Spleen (tissue), 11 donors: ENCODE results near the gene RAD51B. TPM values are rescaled to one million over a fixed set of nuclear protein-coding genes. Genes with fewer than 3 reads are reported as not detected.

Experiments
- DNase-seq: peaks from one replicate; pipeline ENCODE4 v3.0.0-alpha.2; 2020
- H3K27ac ChIP-seq, 8 donors: fragments of 200-600 bp; sonication (generic) in 7 of 8; 1 replicate in 4 of 8; 2 replicates in 4 of 8; pipeline versions ENCODE4 v1.5.0 to v1.8.0; 2016 to 2021; ENCODE audit warnings: inconsistent platforms in 4 of 8, mild to moderate bottlenecking in 4 of 8, moderate library complexity in 1 of 8
- H3K27me3 ChIP-seq, 7 donors: fragments of 200-600 bp; sonication (generic) in 6 of 7; replicated peaks in 1 of 7; 1 replicate in 4 of 7; 2 replicates in 3 of 7; pipeline versions ENCODE4 v1.5.0 to v1.8.0; 2016 to 2021; ENCODE audit warnings: inconsistent platforms in 3 of 7, mild to moderate bottlenecking in 1 of 7
- H3K36me3 ChIP-seq, 6 donors: fragments of 200-600 bp; sonication (generic) in 5 of 6; 1 replicate in 4 of 6; 2 replicates in 2 of 6; pipeline versions ENCODE4 v1.5.0 to v1.8.0; 2016 to 2021; ENCODE audit warnings: inconsistent platforms in 2 of 6
- H3K4me1 ChIP-seq, 6 donors: fragments of 200-600 bp; sonication (generic) in 5 of 6; 1 replicate in 3 of 6; 2 replicates in 3 of 6; pipeline versions ENCODE4 v1.5.0 to v1.8.0; 2016 to 2021; ENCODE audit warnings: inconsistent platforms in 3 of 6
- H3K4me3 ChIP-seq, 8 donors: fragments of 200-600 bp; sonication (generic) in 7 of 8; 1 replicate in 4 of 8; 2 replicates in 4 of 8; pipeline versions ENCODE4 v1.5.0 to v1.8.0; 2016 to 2021; ENCODE audit warnings: inconsistent platforms in 4 of 8, mild to moderate bottlenecking in 4 of 8, moderate library complexity in 2 of 8
- H3K9me3 ChIP-seq, 8 donors: fragments of 200-600 bp; sonication (generic) in 7 of 8; 1 replicate in 4 of 8; 2 replicates in 4 of 8; pipeline versions ENCODE4 v1.5.0 to v1.8.0; 2016 to 2021; ENCODE audit warnings: inconsistent platforms in 4 of 8
- CTCF ChIP-seq, 11 experiments: fragments of 200-600 bp in 7 of 11; fragments of 450-650 bp in 4 of 11; sonication (generic) in 4 of 11; IDR thresholded peaks in 8 of 11; conservative IDR thresholded peaks in 3 of 11; 1 replicate in 7 of 11; 2 replicates in 4 of 11; pipeline versions ENCODE4 v1.4.0 to v1.8.0; 2016 to 2021; ENCODE audit warnings: antibody characterized with exemption in 11 of 11, inconsistent platforms in 4 of 11, mild to moderate bottlenecking in 1 of 11
- POLR2A ChIP-seq, 3 donors: fragments of 450-650 bp; IDR thresholded peaks; one replicate each; pipeline ENCODE4 v1.5.1; 2017; ENCODE audit warnings: antibody characterized with exemption in 3 of 3, mild to moderate bottlenecking in 1 of 3
- POLR2AphosphoS5 ChIP-seq, 3 donors: sonication (generic); formaldehyde crosslinking; IDR thresholded peaks; one replicate each; pipeline ENCODE4 v1.5.1; 2017; ENCODE audit warnings: antibody characterized with exemption in 3 of 3
- whole genome bisulfite sequencing, 5 donors: extraction: QIAGEN DNeasy Blood & Tissue Kit in 3 of 5; methylation state at CpG; one replicate each; pipeline versions ENCODE4 v1.1.5 to v1.1.7; 2013 to 2018; 5-methylcytosine and 5-hydroxymethylcytosine counted together
- intact Hi-C: fragments of 100-400 bp; cut with DNase I; formaldehyde crosslinking; loops from one replicate; pipeline ENCODE4 v1.15.0; 2023; ENCODE audit warnings: low total_unique reads
- polyA plus RNA-seq, 3 donors: library from polyadenylated mRNA; stranded (reverse); fragments of 200-250 nt; gene quantifications; one replicate each; pipeline ENCODE4 v1.2.1, GENCODE V29; 2013
- total RNA-seq, 7 donors: library from RNA; depleted of rRNA in 3 of 7; stranded (reverse); fragments of >200 nt in 3 of 7; fragmentation: NEBNext Ultra II Directional in 4 of 7; extraction: Animal tissue kit (Norgen Biotek cat#: 25700) in 4 of 7; gene quantifications; one replicate each; pipeline versions ENCODE4 v1.1.0 to v1.2.1, GENCODE V29; 2016 to 2021
- donor health status: healthy with polysubstance abuse.
- donor health status: DM: no; HTN: no; CAD: no; lungs with moderate emphysema.
- donor health status: DM: no; HTN: no; CAD: no.
- donor health status: Bipolar disorder and iron deficiency.
- donor health status: healthy.
- donor health status: DM: no; HTN: no; CAD: no.
- donor health status: DM: yes; HTN: yes; CAD: no.

RAD51B gene
- total and polyA plus RNA-seq, 10 donors, result 4.2 to 43.7 (median 29.8) TPM

- no peak for DNase-seq
- H3K36me3 ChIP-seq, result no peaks in the 10 kb centered on the region
- H3K27ac ChIP-seq, result no peak overlapping the region
- H3K27me3 ChIP-seq, result no peaks in the 10 kb centered on the region
- 94 to 98% (median 94%) methylated on average over 1 of the region's 1 CpG for WGBS, 5 donors
- H3K4me3 ChIP-seq, result no peak overlapping the region
- peaks cover 0 to 26% (median 18%) of the 10 kb centered on the region in 8 donors for H3K9me3 ChIP-seq
- intact Hi-C loops, result no loop called here
- peaks cover 0 to 4% (median 2%) of the 10 kb centered on the region in 6 donors for H3K4me1 ChIP-seq
- TF ChIP-seq POLR2AphosphoS5 (IDR thresholded peaks at IDR 0.05) (no peak), CTCF (IDR thresholded peaks at IDR 0.05 in 8 of 11, conservative IDR thresholded peaks at IDR 0.05 in 3 of 11) (no peak), POLR2A (IDR thresholded peaks at IDR 0.05) (no peak)
Measured at GRCh38 chr14:68076451-68076850, 256.9 kb downstream of the RAD51B start.

GRCh38 chr14:68079941-68080697 lies 260.5 kb downstream of the RAD51B start:
- Histone ChIP-seq H3K4me1 (peaks cover 0 to 10% (median 6%) of the 10 kb centered on the region in 6 donors), H3K27ac (no peak overlapping the region), H3K27me3 (no peaks in the 10 kb centered on the region), H3K4me3 (no peak overlapping the region), H3K9me3 (no peaks in the 10 kb centered on the region), H3K36me3 (no peaks in the 10 kb centered on the region)
- intact Hi-C loops, result no loop called here
- no peak for DNase-seq
- no peak for TF ChIP-seq POLR2A (IDR thresholded peaks at IDR 0.05)
- no peak for TF ChIP-seq CTCF (IDR thresholded peaks at IDR 0.05 in 8 of 11, conservative IDR thresholded peaks at IDR 0.05 in 3 of 11)
- no peak for TF ChIP-seq POLR2AphosphoS5 (IDR thresholded peaks at IDR 0.05)

GRCh38 chr14:68081489-68081888 lies 261.9 kb downstream of the RAD51B start:
- WGBS, 5 donors, result 25 to 84% (median 56%) methylated on average over 5 of the region's 5 CpGs
- Histone ChIP-seq H3K9me3 (no peaks in the 10 kb centered on the region), H3K27me3 (no peaks in the 10 kb centered on the region), H3K27ac (no peak overlapping the region), H3K4me3 (no peak overlapping the region), H3K36me3 (no peaks in the 10 kb centered on the region), H3K4me1 (peaks cover 0 to 10% (median 6%) of the 10 kb centered on the region in 6 donors)
- intact Hi-C loops, result no loop called here
- no peak for DNase-seq
- TF ChIP-seq CTCF (IDR thresholded peaks at IDR 0.05 in 8 of 11, conservative IDR thresholded peaks at IDR 0.05 in 3 of 11) (no peak), POLR2A (IDR thresholded peaks at IDR 0.05) (no peak), POLR2AphosphoS5 (IDR thresholded peaks at IDR 0.05) (no peak)

DNA sequence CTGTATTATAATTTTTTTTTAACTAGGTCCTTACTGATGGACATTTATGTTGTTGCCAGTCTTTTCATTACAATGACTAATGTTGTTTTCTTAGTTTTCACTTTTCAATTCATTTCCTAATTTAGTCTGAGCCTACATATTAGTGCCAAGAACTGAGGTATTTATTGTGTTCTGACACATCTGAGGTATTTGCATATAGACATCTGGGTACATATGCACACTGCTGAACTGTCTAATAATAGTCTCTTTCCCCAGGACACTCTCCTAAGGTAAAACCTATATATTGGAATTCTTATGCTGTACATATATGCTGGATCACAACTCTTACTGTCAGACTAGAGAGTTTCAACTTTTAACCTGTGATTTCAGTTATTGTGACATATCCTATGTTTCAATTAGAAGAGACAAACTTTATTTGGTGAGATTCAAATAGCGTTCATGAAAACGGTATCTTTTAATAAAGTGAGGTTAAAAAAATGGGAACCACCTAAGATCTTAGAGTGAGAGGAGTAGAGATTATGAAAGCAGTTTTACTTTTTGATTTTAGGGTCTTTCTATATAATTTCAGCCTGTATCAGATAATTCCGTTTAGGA lies 263.2 kb downstream of the RAD51B start:
- H3K4me1 ChIP-seq, result peaks cover 0 to 10% (median 6%) of the 10 kb centered on the region in 6 donors
- TF ChIP-seq CTCF (IDR thresholded peaks at IDR 0.05 in 8 of 11, conservative IDR thresholded peaks at IDR 0.05 in 3 of 11) (no peak), POLR2A (IDR thresholded peaks at IDR 0.05) (no peak), POLR2AphosphoS5 (IDR thresholded peaks at IDR 0.05) (no peak)
- H3K9me3 ChIP-seq, result no peaks in the 10 kb centered on the region
- intact Hi-C loops, result no loop called here
- H3K27me3 ChIP-seq, result no peaks in the 10 kb centered on the region
- no peak overlapping the region for H3K4me3 ChIP-seq
- H3K27ac ChIP-seq, result no peak overlapping the region
- H3K36me3 ChIP-seq, result no peaks in the 10 kb centered on the region
- no peak for DNase-seq
- 60 to 92% (median 80%) methylated on average over 3 of the region's 3 CpGs for WGBS, 5 donors
